H7 (cell line): ENCODE results near the gene ATP8A2. TPM values are rescaled to one million over a fixed set of nuclear protein-coding genes. Genes with fewer than 3 reads are reported as not detected.
"Not testable (repeated sequence)": the region's sequence is repeated elsewhere in the genome, so short reads cannot be mapped to it uniquely, and the experiment has no call there.

Experiments
- DNase-seq: peaks from one replicate; pipeline ENCODE4 v3.0.0; 2012
- H3K27me3 ChIP-seq: 2 replicates; pipeline ENCODE4 v1.6.0; 2011; ENCODE audit warnings: mild to moderate bottlenecking, low read length; ENCODE audit not compliant: control insufficient read depth, insufficient read depth
- H3K36me3 ChIP-seq: replicated peaks from 2 replicates; pipeline ENCODE4 v1.5.1; 2011; ENCODE audit warnings: low read length; ENCODE audit not compliant: control insufficient read depth, insufficient read depth
- H3K4me3 ChIP-seq: 2 replicates; pipeline ENCODE4 v1.5.1; 2011; ENCODE audit warnings: low read depth, mild to moderate bottlenecking, control low read depth, low read length, moderate library complexity; ENCODE audit not compliant: insufficient read depth
- total RNA-seq: library from RNA; depleted of rRNA; stranded (reverse); fragments of >200 nt; shearing (Covaris generic); gene quantifications from 2 replicates; pipeline ENCODE4 v1.2.3, GENCODE V29; 2014

The ATP8A2 gene
- total RNA-seq, 1 experiment from 2014 or later, result 0.38 TPM

DNA sequence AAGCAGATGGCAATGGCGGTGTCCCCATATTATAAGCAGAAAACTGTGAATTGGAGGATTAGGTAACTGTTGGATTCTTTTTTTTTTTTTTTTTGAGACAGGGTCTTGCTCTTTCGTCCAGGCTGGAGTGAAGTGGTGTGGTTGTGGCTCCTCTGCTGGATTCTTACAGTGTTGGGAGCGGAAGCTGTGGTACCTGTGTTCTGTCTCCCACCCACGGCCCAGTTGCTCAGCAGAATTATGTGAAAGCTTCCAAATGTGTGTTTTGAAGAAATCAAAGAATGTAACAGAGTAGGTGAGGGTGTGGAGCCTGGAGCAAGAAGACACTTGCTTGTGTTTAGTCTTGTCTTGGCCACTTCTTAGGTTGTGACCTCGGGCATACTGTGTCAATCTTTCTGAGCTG, 384.5 kb downstream of the ATP8A2 start:
- Histone ChIP-seq H3K4me3 (no peak overlapping the region), H3K27me3 (no peaks in the 10 kb centered on the region), H3K36me3 (no peaks in the 10 kb centered on the region)
- no peak for DNase-seq

DNA sequence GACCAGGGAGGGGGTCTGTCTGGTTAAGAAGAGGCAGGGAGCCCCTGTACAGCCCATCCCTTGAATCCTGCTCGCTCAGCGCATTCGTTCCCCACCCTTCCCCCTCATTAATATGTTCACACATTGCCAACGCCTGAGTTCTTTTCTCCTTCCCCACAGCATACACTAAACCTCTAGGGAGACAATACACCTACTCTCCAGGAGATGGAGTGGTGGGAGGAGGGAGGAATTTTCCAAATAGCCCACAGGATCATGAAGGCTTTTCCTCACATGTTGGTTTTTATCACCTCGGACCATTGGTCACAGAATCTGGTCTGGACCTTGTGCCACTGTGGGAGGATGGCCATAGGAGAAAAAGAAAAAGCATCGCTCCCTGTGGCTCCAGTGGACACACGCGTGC, 385.1 kb downstream of the ATP8A2 start:
- Histone ChIP-seq H3K4me3 (no peak overlapping the region), H3K36me3 (no peaks in the 10 kb centered on the region), H3K27me3 (no peaks in the 10 kb centered on the region)
- peak; percentile 46 for DNase-seq

DNA sequence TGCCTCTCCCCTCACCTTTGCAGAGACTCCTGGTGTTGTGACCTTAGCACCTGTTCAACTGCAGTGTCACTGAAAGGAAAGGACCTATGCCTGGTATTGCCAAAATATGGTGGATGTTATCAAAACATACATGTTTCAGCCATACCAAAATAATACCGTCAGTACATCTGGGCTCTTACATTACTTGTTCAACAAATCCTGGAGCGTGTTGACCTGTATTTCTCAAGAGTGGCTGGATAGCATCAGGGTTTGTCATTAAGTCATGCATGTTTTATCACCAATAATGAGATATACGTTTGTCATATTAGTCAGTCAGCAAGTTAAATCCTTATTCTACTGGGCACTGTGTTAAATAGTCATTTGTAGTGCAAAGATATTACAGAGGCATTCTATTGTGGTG, 389.3 kb downstream of the ATP8A2 start:
- no peak overlapping the region for H3K4me3 ChIP-seq
- no peaks in the 10 kb centered on the region for H3K27me3 ChIP-seq
- H3K36me3 ChIP-seq, result no peaks in the 10 kb centered on the region
- DNase-seq, result no peak

DNA sequence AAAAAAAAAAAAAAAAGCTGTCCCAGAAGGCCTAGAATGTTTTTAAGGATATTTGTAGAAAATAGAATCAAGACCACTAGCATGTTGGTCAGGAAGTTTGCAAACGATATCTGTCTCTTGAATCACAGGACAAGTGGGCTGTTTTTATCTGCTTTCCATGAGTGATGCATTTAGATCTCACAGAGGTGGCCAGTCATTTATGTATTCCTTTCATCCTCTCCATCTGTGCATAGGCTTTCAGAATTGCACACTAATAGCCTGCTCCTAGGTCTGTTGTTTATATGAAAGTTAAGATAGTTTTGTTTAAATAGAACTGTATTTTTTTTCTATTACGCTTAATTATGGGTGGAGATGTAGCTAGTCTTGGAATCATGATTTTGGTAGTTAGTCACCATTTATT, 390.5 kb downstream of the ATP8A2 start:
- no peaks in the 10 kb centered on the region for H3K36me3 ChIP-seq
- DNase-seq, result no peak
- H3K27me3 ChIP-seq, result no peaks in the 10 kb centered on the region
- no peak overlapping the region for H3K4me3 ChIP-seq

DNA sequence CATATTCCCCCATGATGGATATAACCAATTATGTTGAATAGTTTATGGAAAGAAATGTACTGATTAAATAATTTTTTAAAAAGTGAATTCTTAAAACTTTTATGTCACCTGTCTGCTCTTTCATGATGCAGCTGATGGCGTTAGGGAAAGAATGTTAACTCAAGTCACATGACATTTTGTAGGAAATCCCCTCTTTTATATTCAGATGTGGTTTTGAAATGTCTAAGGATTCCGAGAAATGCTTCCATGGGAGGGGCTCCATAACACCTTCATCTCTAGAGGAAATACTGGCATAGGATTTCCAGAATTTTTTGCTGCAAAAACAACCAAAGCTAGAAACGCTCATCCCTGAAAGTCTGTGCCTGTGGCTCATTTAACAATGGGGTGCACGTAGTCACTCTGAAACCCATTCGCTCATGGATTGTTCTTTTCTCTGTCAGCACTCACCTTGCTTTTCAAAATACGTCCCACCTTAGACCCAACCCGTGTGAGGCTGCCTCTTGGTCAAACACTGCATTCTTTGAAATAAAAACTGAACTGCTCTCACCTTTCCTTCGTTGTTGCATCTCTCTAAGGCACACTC, 391.1 kb downstream of the ATP8A2 start:
- DNase-seq, result no peak
- Histone ChIP-seq H3K4me3 (no peak overlapping the region), H3K36me3 (no peaks in the 10 kb centered on the region), H3K27me3 (no peaks in the 10 kb centered on the region)

DNA sequence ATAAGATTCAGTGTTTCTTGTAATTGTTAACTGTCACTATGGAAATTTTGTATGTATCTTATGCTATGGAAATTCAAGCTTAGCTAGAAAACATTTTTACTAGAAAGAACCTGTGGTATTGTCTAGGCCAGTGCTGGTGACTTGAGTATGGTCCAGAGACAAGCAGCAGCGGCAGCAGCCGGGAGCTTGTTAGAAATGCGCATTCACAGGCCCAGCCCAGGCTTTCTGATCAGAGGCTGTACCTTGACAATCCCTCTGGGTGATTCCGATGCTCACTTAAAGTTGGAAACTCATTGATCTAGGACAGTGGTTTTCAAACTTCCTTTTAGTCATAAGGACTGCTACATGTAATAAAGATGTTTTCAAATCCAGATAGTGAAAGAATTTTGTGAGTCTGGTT, 392.6 kb downstream of the ATP8A2 start:
- no peaks in the 10 kb centered on the region for H3K36me3 ChIP-seq
- no peak for DNase-seq
- H3K4me3 ChIP-seq, result no peak overlapping the region

DNA sequence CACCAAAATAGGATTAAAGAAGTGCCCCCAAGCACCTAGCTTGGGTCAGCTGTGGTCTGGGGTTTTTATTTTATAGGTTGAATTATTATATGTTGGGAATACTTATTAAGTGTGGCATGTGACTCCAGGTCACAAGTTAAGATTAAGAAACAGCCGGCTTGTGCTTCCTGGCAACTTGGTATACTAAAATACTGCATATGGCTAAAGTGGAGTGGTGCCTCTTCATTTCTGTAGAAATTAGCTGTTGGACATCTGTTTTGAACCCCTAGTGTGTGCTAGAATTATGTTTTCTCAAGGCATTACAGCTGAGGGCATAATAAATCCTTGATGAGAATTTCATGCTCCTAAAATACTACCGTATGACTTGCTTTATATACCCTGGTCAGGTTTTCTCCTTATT, 393.5 kb downstream of the ATP8A2 start:
- H3K27me3 ChIP-seq, result no peaks in the 10 kb centered on the region
- no peak for DNase-seq
- H3K4me3 ChIP-seq, result no peak overlapping the region
- H3K36me3 ChIP-seq, result no peaks in the 10 kb centered on the region

More for the DNA sequence above, 392.6 kb downstream of the ATP8A2 start:
- H3K27me3 ChIP-seq, result no peaks in the 10 kb centered on the region

DNA sequence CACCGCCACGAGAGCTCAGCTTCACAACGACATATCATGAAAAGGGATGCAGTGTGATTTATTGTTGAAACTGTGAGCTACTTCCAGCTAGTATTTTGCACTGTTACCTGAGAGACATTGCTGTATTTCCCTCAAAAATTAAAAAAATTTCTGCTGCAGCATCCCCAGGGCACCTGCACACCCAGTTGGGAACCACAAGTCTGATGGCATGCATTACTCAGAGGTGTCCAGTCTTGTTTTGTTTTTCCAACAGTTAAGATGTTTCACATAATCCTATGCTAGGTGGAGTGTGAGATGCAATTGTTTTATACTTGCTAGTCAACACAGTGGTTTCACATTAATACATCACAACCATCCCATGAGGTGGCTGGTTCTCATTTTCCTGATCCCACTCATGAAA, 394.8 kb downstream of the ATP8A2 start:
- Histone ChIP-seq H3K27me3 (no peaks in the 10 kb centered on the region), H3K36me3 (no peaks in the 10 kb centered on the region), H3K4me3 (no peak overlapping the region)
- DNase-seq, result no peak

DNA sequence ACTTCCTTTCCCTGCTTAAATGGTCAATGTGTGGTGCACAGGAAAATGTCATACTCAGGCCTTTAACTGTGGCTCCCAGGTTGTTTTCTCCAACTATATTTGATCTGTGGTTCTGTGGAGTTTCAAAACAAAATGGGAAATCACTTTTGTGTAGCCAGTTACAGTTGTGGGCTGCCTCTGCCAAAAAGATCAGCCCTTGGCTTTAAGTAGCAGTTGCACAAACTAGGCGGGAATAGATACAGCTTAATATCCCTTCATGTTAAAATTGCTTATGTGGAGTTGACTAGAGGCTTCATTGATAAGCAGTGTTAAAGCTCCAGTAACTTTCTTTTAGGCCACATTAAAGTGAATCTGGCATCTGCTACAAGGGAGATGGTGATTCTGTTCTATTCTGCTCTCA, 395.2 kb downstream of the ATP8A2 start:
- no peaks in the 10 kb centered on the region for H3K27me3 ChIP-seq
- H3K4me3 ChIP-seq, result no peak overlapping the region
- no peak for DNase-seq
- no peaks in the 10 kb centered on the region for H3K36me3 ChIP-seq

DNA sequence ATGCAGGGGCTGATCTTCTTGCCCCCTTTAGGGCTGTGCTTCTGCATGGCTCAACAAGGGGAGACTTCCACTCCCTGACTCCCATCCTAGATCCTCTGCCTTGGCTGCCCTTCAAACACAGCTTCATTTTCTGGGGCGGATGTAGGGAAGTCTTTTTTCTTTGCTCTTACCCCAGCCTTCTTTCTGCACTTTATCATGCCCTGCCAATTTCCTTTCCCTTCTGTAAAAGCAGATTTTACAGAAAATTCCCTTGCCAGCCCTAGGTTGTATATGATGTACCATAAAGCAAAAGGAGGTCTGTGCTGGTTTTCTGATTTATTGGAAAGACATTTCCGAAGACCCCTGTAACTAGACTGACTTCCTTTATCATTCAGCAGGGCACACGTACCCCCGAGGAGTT, 396.6 kb downstream of the ATP8A2 start:
- Histone ChIP-seq H3K27me3 (no peaks in the 10 kb centered on the region), H3K36me3 (no peaks in the 10 kb centered on the region), H3K4me3 (no peak overlapping the region)
- DNase-seq, result no peak

DNA sequence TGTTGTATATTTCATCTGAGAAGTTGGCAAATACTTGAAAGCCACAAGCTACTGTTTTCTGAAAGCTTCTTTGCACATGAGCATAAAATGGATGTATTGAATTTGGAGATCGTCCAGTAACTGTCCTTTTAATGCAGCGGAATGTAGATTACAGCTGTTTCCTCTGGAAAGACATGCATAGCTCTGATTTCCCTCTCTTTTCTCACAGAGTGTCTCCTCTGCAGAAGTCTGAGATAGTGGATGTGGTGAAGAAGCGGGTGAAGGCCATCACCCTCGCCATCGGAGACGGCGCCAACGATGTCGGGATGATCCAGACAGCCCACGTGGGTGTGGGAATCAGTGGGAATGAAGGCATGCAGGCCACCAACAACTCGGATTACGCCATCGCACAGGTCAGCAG, 397.1 kb downstream of the ATP8A2 start:
- no peaks in the 10 kb centered on the region for H3K36me3 ChIP-seq
- no peak for DNase-seq
- no peak overlapping the region for H3K4me3 ChIP-seq
- H3K27me3 ChIP-seq, result no peaks in the 10 kb centered on the region

DNA sequence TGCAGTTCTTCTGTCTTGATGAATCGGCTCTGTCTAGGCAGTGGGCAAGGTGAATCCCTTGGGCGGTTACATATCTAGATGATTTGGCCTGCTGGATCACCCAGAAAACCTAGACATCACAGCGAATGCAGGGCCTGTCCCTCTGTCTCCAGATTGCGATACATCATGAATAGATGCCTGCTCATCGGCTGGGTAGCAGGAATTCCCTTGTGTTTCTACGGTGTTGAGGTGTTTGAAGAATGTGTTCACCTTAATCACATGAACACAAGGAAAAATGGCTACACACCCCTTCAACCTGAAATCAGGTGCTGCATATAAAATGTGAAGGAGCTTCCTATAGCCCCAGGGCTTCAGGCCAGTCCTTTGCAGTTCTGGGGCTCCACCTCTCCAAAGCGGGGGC, 398.8 kb downstream of the ATP8A2 start:
- no peaks in the 10 kb centered on the region for H3K36me3 ChIP-seq
- no peaks in the 10 kb centered on the region for H3K27me3 ChIP-seq
- H3K4me3 ChIP-seq, result no peak overlapping the region
- no peak for DNase-seq

DNA sequence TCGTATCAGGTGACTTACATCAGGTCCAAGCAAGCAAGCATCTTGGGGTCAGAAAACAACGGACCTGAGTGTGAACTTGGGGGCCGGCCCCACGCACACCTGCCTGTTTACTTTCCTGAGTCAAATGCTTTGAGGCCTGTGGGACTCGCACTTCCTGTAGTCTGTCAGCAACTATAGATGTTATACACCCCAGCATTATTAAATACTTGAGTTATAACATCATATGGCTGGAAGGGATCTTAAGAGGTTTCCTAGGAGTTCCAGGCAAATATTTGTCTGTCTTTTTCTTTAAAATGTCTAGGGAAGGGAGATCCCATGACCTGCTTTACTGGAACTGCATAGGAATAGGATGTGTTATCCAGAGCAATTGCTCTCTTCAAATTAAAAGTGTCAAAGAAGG, 399.4 kb downstream of the ATP8A2 start:
- no peaks in the 10 kb centered on the region for H3K27me3 ChIP-seq
- DNase-seq, result no peak
- no peak overlapping the region for H3K4me3 ChIP-seq
- no peaks in the 10 kb centered on the region for H3K36me3 ChIP-seq

DNA sequence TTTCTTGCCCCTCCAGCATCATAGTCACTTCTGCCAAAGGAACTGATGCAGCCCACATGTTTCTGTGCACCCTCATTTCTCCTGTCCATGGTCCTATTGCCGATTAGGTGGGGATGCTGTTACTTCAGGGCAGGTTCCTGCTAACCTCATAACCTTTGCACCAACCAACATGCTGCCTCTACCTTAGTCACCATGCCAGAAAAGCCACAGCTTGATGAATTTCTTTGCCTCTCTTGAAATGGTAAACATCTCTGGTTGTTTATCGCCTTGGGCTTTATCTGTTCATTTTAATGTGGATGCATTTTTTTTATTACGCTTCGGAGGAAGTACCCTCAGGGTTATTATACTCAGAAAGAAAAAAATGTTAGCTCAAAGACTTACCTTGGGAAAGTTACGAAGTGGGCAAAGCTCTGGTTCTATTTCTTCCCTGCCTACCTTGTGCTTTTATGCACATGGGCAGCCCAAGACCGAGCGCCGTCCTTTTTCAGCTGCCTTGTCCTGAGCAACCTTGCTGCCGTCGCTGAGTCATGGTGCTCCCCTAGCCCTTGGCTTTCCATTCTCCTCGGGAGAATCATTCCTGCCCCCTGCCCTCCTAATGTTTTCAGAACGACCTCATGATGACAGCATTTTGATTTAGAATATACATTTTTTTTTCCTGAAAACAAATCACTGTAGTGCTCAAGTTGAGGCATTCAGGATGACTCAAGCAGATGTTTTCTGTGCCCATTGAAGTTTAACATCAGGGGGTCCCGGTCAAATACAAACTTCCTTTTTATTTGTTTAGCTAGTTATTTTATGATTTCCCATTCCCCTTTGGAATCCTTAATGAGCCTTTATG, 400.1 kb downstream of the ATP8A2 start:
- Histone ChIP-seq H3K36me3 (no peaks in the 10 kb centered on the region), H3K27me3 (no peaks in the 10 kb centered on the region), H3K4me3 (no peak overlapping the region)
- no peak for DNase-seq

DNA sequence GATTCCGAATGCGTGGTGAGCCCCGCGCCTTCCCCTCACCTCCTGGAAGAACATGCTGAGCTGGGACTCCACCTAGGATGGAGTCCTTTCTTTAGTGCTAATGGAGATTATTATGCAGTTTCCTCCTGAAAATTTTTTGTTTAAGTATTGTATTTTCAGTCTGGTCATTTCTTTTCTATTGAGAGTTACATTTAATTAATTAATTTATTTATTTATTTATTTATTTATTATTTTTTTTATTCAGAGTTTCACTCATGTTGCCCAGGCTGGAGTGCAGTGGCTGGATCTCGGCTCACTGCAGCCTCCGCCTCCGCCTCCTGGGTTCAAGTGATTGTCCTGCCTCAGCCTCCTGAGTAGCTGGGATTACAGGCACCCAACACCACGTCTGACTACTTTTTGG, 400.8 kb downstream of the ATP8A2 start:
- not testable (repeated sequence) for H3K36me3 ChIP-seq, H3K4me3 ChIP-seq, H3K27me3 ChIP-seq
- DNase-seq, result peak; percentile 31
